HG03060 (cell line): ENCODE data around the gene EXOSC9.

Experiments used
- ATAC-seq: cut with Tn5 transposase; IDR thresholded peaks from one replicate; pipeline ENCODE4 v1.9.1; 2021; ENCODE audit warnings: low read depth, moderate number of reproducible peaks; ENCODE audit not compliant: unreplicated experiment

Gene EXOSC9

GRCh38 chr4:121822796-121823504 is 21.8 kb downstream of the EXOSC9 start:
- ATAC-seq = peak; percentile 42

DNA sequence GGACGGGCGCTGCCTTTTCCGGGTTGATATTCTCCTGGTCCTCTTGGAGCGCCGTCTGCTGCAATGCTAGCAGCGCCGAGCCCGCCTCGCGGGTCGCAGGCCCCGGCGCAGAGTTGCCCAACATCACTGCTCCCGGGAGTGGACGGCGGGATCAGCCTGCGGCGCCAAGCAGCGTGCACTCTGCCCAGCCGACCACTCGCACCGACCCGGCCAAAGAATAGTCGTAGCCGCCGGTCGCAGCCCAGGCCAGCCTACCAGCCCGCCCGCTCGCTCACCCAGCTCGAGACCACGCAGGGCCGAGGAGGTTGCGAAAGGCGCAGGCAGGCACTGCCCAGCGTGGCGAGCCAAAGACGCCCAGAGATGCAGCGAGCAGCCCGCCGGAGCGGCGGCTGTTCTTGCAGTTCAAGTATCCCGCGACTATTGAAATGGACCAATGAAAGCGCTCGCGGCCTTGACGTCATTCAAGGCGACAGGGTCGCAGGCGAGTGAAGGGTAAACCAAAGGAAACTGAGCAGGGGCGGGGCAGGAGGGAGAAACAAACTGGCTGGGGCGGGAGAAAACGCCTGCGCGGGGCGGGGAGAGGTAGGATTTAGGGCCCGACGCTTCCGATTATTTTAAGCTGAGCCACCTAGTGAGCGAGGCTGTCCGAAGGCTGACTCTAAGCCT is 22.5 kb downstream of the EXOSC9 start, which contains the start of gene CCNA2:
CCNA2 (minus strand) TSS at position 379 of the 666 bp plus-strand sequence; CDS start at position 124, 255 bp downstream.
- peak; percentile 83 for ATAC-seq

GRCh38 chr4:121824171-121824527 is 23.0 kb downstream of the EXOSC9 start:
- no peak for ATAC-seq

GRCh38 chr4:121824950-121825349 is 23.8 kb downstream of the EXOSC9 start:
- no peak for ATAC-seq

GRCh38 chr4:121827853-121828252 is 26.7 kb downstream of the EXOSC9 start:
- ATAC-seq = no peak

DNA sequence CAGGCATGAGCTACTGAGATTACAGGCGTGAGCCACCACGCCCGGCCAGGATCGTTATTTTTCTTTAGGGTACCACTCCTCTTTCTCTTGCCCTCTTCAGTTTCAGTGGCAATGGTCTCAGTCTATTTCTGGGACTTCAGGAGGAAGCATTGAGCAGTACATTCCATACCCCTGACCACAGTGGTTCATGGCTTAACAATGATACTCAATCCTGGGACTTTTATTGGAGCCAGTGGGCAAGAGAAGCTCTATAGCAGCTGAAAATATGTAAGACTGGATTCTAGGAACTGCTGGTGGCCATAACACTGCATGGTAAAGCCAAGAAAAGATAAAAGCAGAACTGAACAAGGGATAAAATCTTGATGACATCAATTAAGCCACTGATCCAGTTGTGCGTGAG is 28.4 kb downstream of the EXOSC9 start:
- no peak for ATAC-seq

DNA sequence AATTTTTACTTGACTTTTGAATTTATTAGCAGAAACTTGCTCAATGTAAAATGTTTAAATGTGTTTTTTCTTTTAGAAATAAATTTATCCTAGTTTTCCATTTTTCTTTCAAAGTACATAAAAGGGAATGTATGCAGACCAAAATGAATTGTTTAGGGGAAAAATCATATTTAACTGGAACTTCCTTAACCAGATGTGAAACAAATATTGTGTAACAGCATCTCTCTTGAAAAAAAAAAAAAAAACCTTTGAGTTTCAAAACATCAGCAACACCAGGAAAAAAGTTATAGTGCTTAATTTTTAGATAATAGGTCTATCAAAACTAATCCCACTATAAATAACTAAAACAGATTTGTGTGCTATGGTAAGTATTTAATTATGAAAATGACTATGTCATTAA is 37.0 kb downstream of the EXOSC9 start:
- ATAC-seq = no peak

DNA sequence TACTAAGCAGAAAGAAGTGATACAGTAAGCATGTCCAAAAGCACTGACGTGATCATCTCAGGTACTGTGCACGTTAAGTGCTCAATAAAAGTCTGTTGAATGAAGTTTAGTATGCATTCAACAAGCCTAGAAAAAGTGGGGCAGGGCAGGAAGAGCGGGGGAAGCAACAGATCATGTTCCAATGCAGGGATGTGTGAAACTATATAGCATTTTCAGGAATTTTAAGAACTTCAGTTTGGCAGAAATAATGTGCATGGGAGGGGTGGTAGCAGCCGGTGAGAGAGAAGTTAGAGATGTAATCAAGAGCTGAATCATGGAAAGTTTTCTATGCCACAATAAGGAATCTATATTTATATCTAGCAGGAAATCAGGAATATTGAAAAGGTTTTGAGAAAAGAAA is 41.7 kb downstream of the EXOSC9 start:
- ATAC-seq = no peak

GRCh38 chr4:121846662-121847061 is 45.5 kb downstream of the EXOSC9 start:
- no peak for ATAC-seq

DNA sequence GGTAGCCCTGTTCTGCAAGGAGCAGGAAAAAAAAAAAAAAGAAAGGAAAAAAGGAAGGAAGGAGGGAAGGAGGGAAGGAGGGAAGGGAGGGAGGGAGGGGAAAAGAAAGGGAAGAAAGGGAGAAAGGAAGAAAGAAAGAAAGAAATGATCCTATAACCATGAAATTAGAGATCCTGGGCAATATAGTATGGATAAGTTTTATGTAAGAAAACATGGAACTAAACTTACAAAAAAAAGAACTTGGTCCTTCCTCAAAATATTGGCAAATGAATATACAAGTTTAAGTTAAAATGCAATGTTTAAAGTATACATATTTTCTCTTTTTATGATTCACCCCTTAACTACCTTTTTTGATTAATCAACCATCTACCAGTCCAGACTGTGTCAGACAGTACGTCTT is 50.2 kb downstream of the EXOSC9 start:
- no peak for ATAC-seq

DNA sequence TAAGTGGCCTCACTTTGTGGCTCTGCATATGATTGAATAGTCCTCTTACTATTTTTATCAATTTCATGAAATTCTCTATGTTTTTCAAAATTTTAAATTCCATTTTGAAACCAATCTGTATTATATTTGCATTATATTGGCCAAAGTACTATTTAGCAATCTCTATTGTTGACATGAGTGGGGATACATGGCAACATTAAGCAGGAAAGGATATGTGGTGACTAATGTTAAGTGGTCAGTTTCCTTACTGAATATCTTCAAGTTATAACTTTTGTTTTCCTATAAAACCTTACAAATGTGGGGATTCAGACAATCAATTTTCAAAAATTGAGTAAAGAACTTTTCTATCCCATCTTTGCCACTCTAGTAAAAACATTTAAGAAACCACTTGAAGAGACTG is 59.0 kb downstream of the EXOSC9 start:
- no peak for ATAC-seq

DNA sequence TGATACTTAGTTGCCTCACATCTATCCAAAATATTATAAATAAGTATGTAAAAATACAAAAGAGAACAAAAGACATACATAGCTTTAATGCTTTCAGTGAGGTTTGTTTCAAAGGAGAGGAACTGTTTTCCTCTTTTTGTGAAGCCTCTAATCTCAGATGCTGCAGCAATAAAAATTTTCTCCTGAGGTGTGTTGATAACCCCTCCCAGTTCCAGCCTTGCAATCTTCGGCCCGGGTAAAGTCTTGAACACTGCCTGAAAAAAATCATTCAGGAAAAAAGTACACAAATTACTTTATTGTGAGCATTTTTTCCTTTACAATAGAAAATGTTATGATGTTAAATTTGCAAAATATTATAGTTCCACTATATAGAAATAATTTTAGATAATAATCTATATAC is 60.3 kb downstream of the EXOSC9 start:
- no peak for ATAC-seq

GRCh38 chr4:121863799-121864198 is 62.7 kb downstream of the EXOSC9 start:
- ATAC-seq = no peak
